ENCODE data around the gene BARHL1. TPM values are rescaled to one million over a fixed set of nuclear protein-coding genes. Genes with fewer than 3 reads are reported as not detected.

The BARHL1 gene
- total RNA-seq, 4 donors from 2014 or later, result not detected

GRCh38 chr9:132583584-132584304 is 1.3 kb downstream of the BARHL1 start:
- TF ChIP-seq EP300 (IDR thresholded peaks at IDR 0.05; ENCODE audit: low read depth) (no peak), POLR2A (IDR thresholded peaks at IDR 0.05) (no peak)
- Histone ChIP-seq H3K4me3 (no peak overlapping the region), H3K27me3 (peaks cover 100% of the 10 kb centered on the region), H3K4me1 (peaks cover 0 to 11% (median 5%) of the 10 kb centered on the region in 4 donors), H3K36me3 (no peaks in the 10 kb centered on the region), H3K9me3 (no peaks in the 10 kb centered on the region), H3K27ac (no peak overlapping the region)
- DNase-seq, result no peak
- in situ Hi-C loops (cut with MboI; ENCODE audit: low pct_ligation_motif_present in 1 of 4, low pct_unique_long_range_greater_than_20kb in 1 of 4, low sequenced_read_pairs in 3 of 4), result no loop called here
- intact Hi-C loops (cut with DNase I; ENCODE audit: low total_unique reads), result no loop called here
- 8 to 14% methylated on average over 6 to 8 of the region's 8 CpGs for WGBS, 2 donors (ENCODE audit: low coverage in 1 of 2)

- Histone ChIP-seq H3K27me3 (peaks cover 100% of the 10 kb centered on the region), H3K4me1 (peaks cover 0 to 16% (median 12%) of the 10 kb centered on the region in 4 donors), H3K9me3 (no peaks in the 10 kb centered on the region), H3K4me3 (no peak overlapping the region), H3K27ac (no peak overlapping the region), H3K36me3 (no peaks in the 10 kb centered on the region)
- WGBS, 2 donors (ENCODE audit: low coverage in 1 of 2), result 13 to 19% methylated on average over 10 to 29 of the region's 30 CpGs
- in situ Hi-C loops (cut with MboI; ENCODE audit: low pct_ligation_motif_present in 1 of 4, low pct_unique_long_range_greater_than_20kb in 1 of 4, low sequenced_read_pairs in 3 of 4) (no loop called here), intact Hi-C loops (cut with DNase I; ENCODE audit: low total_unique reads) (no loop called here)
- TF ChIP-seq EP300 (IDR thresholded peaks at IDR 0.05; ENCODE audit: low read depth) (no peak), CTCF (IDR thresholded peaks at IDR 0.05) (no peak), POLR2A (IDR thresholded peaks at IDR 0.05) (no peak), POLR2AphosphoS5 (IDR thresholded peaks at IDR 0.05) (no peak)
- DNase-seq, result no peak
Observed at GRCh38 chr9:132584601-132585560, 2.5 kb downstream of the BARHL1 start.

- 4 to 14% methylated on average over 8 to 42 of the region's 42 CpGs for WGBS, 2 donors (ENCODE audit: low coverage in 1 of 2)
- no peaks in the 10 kb centered on the region for H3K36me3 ChIP-seq
- H3K9me3 ChIP-seq, result no peaks in the 10 kb centered on the region
- peaks cover 100% of the 10 kb centered on the region for H3K27me3 ChIP-seq
- no peak for TF ChIP-seq EP300 (IDR thresholded peaks at IDR 0.05; ENCODE audit: low read depth)
- in situ Hi-C loops (cut with MboI; ENCODE audit: low pct_ligation_motif_present in 1 of 4, low pct_unique_long_range_greater_than_20kb in 1 of 4, low sequenced_read_pairs in 3 of 4), result no loop called here
- H3K4me1 ChIP-seq, result peaks cover 0 to 25% (median 17%) of the 10 kb centered on the region in 4 donors
- no peak for DNase-seq
- H3K4me3 ChIP-seq, result no peak overlapping the region
- intact Hi-C loops (cut with DNase I; ENCODE audit: low total_unique reads), result no loop called here
- H3K27ac ChIP-seq, result no peak overlapping the region
Observed at GRCh38 chr9:132585954-132586829, 3.8 kb downstream of the BARHL1 start.

GRCh38 chr9:132586830-132587591 is 4.6 kb downstream of the BARHL1 start:
- intact Hi-C loops (cut with DNase I; ENCODE audit: low total_unique reads), result no loop called here
- Histone ChIP-seq H3K4me1 (peaks cover 0 to 20% (median 12%) of the 10 kb centered on the region in 4 donors), H3K27ac (no peak overlapping the region), H3K36me3 (no peaks in the 10 kb centered on the region), H3K4me3 (no peak overlapping the region), H3K9me3 (no peaks in the 10 kb centered on the region), H3K27me3 (peaks cover 100% of the 10 kb centered on the region)
- 13% methylated on average over 42 of the region's 74 CpGs; no CpG with 5 or more reads in 1 of the 2 donors for WGBS, 2 donors (ENCODE audit: low coverage in 1 of 2)
- in situ Hi-C loops (cut with MboI; ENCODE audit: low pct_ligation_motif_present in 1 of 4, low pct_unique_long_range_greater_than_20kb in 1 of 4, low sequenced_read_pairs in 3 of 4), result no loop called here
- no peak for TF ChIP-seq POLR2A (IDR thresholded peaks at IDR 0.05)
- no peak for TF ChIP-seq EP300 (IDR thresholded peaks at IDR 0.05; ENCODE audit: low read depth)
- no peak for TF ChIP-seq CTCF (IDR thresholded peaks at IDR 0.05)
- TF ChIP-seq POLR2AphosphoS5 (IDR thresholded peaks at IDR 0.05), result no peak
- DNase-seq, result no peak

Data from transverse colon (tissue), 4 donors.